NB4 (cell line): ENCODE results near the gene VAPB.

Source experiments
- MYC ChIP-seq: IDR thresholded peaks from 2 replicates; pipeline ENCODE4 v1.6.1; 2011; ENCODE audit warnings: low read depth, low read length
- POLR2A ChIP-seq: IDR thresholded peaks from 2 replicates; pipeline ENCODE4 v1.6.1; 2011; ENCODE audit warnings: mild to moderate bottlenecking; ENCODE audit not compliant: insufficient read length; ENCODE audit errors: extremely low read depth
- TF ChIP-seq, protein P1 (sequence below): IDR thresholded peaks from one replicate; pipeline ENCODE4 v1.5.1; 2012; ENCODE audit warnings: low read depth, low read length

DNA sequence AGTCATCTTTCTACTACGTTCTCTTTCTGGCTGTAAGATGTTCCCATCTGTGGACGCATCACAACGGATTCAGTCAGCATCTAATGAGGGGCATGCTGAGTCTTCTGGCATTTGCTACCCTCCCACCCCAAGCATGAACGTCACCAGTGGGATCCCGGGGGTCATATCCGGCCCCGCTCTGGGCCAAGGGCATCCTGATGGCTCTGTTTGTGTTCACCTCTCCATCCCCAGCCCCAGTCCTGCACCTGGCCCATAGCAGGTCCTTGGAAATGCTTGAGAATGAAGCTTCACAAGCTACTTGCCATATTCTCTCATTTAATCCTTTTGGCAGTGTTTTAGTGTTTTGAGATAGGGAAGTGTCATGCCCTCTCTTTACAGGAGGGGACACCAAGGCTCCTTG lies 111.2 kb downstream of the VAPB start:
- TF ChIP-seq, protein P1, sequence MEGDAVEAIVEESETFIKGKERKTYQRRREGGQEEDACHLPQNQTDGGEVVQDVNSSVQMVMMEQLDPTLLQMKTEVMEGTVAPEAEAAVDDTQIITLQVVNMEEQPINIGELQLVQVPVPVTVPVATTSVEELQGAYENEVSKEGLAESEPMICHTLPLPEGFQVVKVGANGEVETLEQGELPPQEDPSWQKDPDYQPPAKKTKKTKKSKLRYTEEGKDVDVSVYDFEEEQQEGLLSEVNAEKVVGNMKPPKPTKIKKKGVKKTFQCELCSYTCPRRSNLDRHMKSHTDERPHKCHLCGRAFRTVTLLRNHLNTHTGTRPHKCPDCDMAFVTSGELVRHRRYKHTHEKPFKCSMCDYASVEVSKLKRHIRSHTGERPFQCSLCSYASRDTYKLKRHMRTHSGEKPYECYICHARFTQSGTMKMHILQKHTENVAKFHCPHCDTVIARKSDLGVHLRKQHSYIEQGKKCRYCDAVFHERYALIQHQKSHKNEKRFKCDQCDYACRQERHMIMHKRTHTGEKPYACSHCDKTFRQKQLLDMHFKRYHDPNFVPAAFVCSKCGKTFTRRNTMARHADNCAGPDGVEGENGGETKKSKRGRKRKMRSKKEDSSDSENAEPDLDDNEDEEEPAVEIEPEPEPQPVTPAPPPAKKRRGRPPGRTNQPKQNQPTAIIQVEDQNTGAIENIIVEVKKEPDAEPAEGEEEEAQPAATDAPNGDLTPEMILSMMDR = no peak
- no peak for TF ChIP-seq POLR2A
- no peak for TF ChIP-seq MYC
